Activated CD8-positive, alpha-beta memory T cell treated with anti-CD3 and anti-CD28 coated beads for 24 hours (primary cell): ENCODE measurements around the gene MCTP1.
"Not testable (repeated sequence)": the region's sequence is repeated elsewhere in the genome, so short reads cannot be mapped to it uniquely, and the experiment has no call there.

Experiments
- DNase-seq: peaks from one replicate; pipeline ENCODE4 v3.0.0-alpha.2; 2020

The MCTP1 gene

GRCh38 chr5:95020345-95020744 lies 264.5 kb downstream of the MCTP1 start:
- no peak for DNase-seq

GRCh38 chr5:95018946-95019345 lies 265.9 kb downstream of the MCTP1 start:
- no peak for DNase-seq

- DNase-seq: no peak
These were observed 266.4 kb downstream of the MCTP1 start for GRCh38 chr5:95018511-95018910.

- no peak for DNase-seq
These were observed 275.1 kb downstream of the MCTP1 start for GRCh38 chr5:95009812-95010211.

- no peak for DNase-seq
These were observed 276.8 kb downstream of the MCTP1 start for GRCh38 chr5:95007921-95008597.

- no peak for DNase-seq
These were observed 279.1 kb downstream of the MCTP1 start for GRCh38 chr5:95005811-95006210.

- no peak for DNase-seq
These were observed 286.2 kb downstream of the MCTP1 start for GRCh38 chr5:94998670-94999069.

GRCh38 chr5:94994537-94994936 lies 290.4 kb downstream of the MCTP1 start:
- not testable (repeated sequence) for DNase-seq

GRCh38 chr5:94993491-94993890 lies 291.4 kb downstream of the MCTP1 start:
- no peak for DNase-seq

- no peak for DNase-seq
These were observed 292.6 kb downstream of the MCTP1 start for GRCh38 chr5:94992325-94992724.

GRCh38 chr5:94983861-94984535 lies 300.9 kb downstream of the MCTP1 start:
- no peak for DNase-seq

- no peak for DNase-seq
These were observed 307.5 kb downstream of the MCTP1 start for GRCh38 chr5:94977437-94977836.

GRCh38 chr5:94976853-94977252 lies 308.0 kb downstream of the MCTP1 start:
- DNase-seq: no peak

- no peak for DNase-seq
These were observed 312.6 kb downstream of the MCTP1 start for GRCh38 chr5:94972268-94972667.

- no peak for DNase-seq
These were observed 315.7 kb downstream of the MCTP1 start for GRCh38 chr5:94969174-94969573.

GRCh38 chr5:94968507-94969095 lies 316.3 kb downstream of the MCTP1 start:
- no peak for DNase-seq

GRCh38 chr5:94967525-94967924 lies 317.4 kb downstream of the MCTP1 start:
- no peak for DNase-seq

GRCh38 chr5:94959279-94959678 lies 325.6 kb downstream of the MCTP1 start:
- DNase-seq: not testable (repeated sequence)

- no peak for DNase-seq
These were observed 339.2 kb downstream of the MCTP1 start for GRCh38 chr5:94945656-94946055.

- no peak for DNase-seq
These were observed 340.7 kb downstream of the MCTP1 start for GRCh38 chr5:94944160-94944559.

GRCh38 chr5:94941122-94941755 lies 343.7 kb downstream of the MCTP1 start:
- DNase-seq: no peak

- DNase-seq: no peak
These were observed 352.6 kb downstream of the MCTP1 start for GRCh38 chr5:94932259-94932658.

- DNase-seq: no peak
These were observed 356.0 kb downstream of the MCTP1 start for GRCh38 chr5:94928891-94929290.

- no peak for DNase-seq
These were observed 364.3 kb downstream of the MCTP1 start for GRCh38 chr5:94920570-94920969.
